SK-N-SH (cell line): ENCODE data around the gene CORO6.

Experiments
- CHD2 ChIP-seq: fragments of 150-350 bp; IDR thresholded peaks from 2 replicates; pipeline ENCODE4 v1.6.1; 2018; ENCODE audit warnings: low read length; ENCODE audit not compliant: partially characterized antibody
- NRF1 ChIP-seq: IDR thresholded peaks from 2 replicates; pipeline ENCODE4 v1.6.1; 2012; ENCODE audit warnings: low read depth, mild to moderate bottlenecking, low read length
- POLR2AphosphoS5 ChIP-seq: IDR thresholded peaks from 2 replicates; pipeline ENCODE4 v1.6.1; 2012; ENCODE audit warnings: low read depth, low read length
- SMC3 ChIP-seq: IDR thresholded peaks from 2 replicates; pipeline ENCODE4 v1.6.1; 2012; ENCODE audit warnings: low read depth, low read length, improper control_type of control experiment
- TAF1 ChIP-seq: IDR thresholded peaks from 2 replicates; pipeline ENCODE4 v1.6.1; 2012; ENCODE audit warnings: low read depth, mild to moderate bottlenecking, low read length, moderate library complexity, borderline replicate concordance
- TEAD4 ChIP-seq: IDR thresholded peaks from 2 replicates; pipeline ENCODE4 v1.4.0; 2012; ENCODE audit warnings: mild to moderate bottlenecking, borderline replicate concordance; ENCODE audit not compliant: insufficient read depth
- TF ChIP-seq, protein P1 (sequence below): fragments of 200-600 bp; sonication (generic); IDR thresholded peaks from 2 replicates; pipeline ENCODE4 v1.6.1; 2017; ENCODE audit warnings: antibody characterized with exemption, mild to moderate bottlenecking, moderate library complexity

DNA sequence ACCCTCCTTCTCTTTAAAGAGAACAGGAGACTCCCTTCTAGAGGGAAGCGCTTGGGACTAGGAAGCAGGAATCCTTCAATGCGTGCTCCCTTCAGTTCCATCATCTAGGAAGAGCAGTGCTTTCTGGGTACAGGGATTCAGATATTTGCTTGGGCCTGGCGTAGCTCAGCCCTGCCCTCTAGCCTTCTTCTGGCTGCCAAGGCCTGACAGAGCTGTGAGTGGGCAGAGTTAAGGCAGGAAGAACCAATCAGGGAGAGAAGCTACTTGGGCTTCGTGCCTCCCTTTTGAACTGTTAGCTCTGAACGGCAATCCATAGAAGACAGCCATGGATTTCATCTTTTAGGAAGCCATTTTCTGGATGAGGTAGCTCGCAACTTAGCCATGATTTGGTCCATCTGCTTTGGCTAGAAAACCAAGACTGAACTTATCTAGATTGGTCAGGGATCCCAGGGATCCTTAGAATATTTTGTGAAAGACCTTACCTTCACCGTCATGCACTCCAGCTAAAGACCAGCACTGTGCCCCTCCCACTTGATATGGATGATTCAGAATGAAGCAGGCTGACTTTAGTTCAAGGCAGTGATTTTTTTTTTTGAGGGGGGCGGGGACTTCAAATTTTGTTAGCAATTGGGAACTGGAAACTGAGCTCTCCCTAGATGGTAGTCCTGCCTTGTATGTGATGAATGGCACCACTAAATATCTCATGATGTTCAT, 2.5 kb upstream of the CORO6 start:
- no peak for TF ChIP-seq POLR2AphosphoS5
- TF ChIP-seq, protein P1, sequence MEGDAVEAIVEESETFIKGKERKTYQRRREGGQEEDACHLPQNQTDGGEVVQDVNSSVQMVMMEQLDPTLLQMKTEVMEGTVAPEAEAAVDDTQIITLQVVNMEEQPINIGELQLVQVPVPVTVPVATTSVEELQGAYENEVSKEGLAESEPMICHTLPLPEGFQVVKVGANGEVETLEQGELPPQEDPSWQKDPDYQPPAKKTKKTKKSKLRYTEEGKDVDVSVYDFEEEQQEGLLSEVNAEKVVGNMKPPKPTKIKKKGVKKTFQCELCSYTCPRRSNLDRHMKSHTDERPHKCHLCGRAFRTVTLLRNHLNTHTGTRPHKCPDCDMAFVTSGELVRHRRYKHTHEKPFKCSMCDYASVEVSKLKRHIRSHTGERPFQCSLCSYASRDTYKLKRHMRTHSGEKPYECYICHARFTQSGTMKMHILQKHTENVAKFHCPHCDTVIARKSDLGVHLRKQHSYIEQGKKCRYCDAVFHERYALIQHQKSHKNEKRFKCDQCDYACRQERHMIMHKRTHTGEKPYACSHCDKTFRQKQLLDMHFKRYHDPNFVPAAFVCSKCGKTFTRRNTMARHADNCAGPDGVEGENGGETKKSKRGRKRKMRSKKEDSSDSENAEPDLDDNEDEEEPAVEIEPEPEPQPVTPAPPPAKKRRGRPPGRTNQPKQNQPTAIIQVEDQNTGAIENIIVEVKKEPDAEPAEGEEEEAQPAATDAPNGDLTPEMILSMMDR: no peak
- no peak for TF ChIP-seq CHD2
- TF ChIP-seq TAF1: no peak
- TF ChIP-seq SMC3: no peak
- no peak for TF ChIP-seq NRF1
- TF ChIP-seq TEAD4: no peak
